ENCODE data around the gene CDH12.
"Not testable (repeated sequence)": the region's sequence is repeated elsewhere in the genome, so short reads cannot be mapped to it uniquely, and the experiment has no call there.

The CDH12 gene

GRCh38 chr5:22643356-22643755, 209.8 kb downstream of the CDH12 start:
- no peak for DNase-seq

- DNase-seq, result no peak
Measured at GRCh38 chr5:22631683-22632082, 221.5 kb downstream of the CDH12 start.

GRCh38 chr5:22627029-22627428, 226.1 kb downstream of the CDH12 start:
- DNase-seq, result no peak

- no peak for DNase-seq
Measured at GRCh38 chr5:22625451-22625850, 227.7 kb downstream of the CDH12 start.

- no peak for DNase-seq
Measured at GRCh38 chr5:22621084-22621483, 232.1 kb downstream of the CDH12 start.

- no peak for DNase-seq
Measured at GRCh38 chr5:22615964-22616363, 237.2 kb downstream of the CDH12 start.

- DNase-seq, result no peak
Measured at GRCh38 chr5:22614486-22615094, 238.6 kb downstream of the CDH12 start.

- no peak for DNase-seq
Measured at GRCh38 chr5:22612928-22613327, 240.2 kb downstream of the CDH12 start.

GRCh38 chr5:22611327-22611726, 241.8 kb downstream of the CDH12 start:
- no peak for DNase-seq

GRCh38 chr5:22607498-22607897, 245.6 kb downstream of the CDH12 start:
- not testable (repeated sequence) for DNase-seq

- DNase-seq, result no peak
Measured at GRCh38 chr5:22605473-22605872, 247.7 kb downstream of the CDH12 start.

- no peak for DNase-seq
Measured at GRCh38 chr5:22604711-22605110, 248.4 kb downstream of the CDH12 start.

GRCh38 chr5:22598796-22599195, 254.3 kb downstream of the CDH12 start:
- DNase-seq, result no peak

- DNase-seq, result no peak
Measured at GRCh38 chr5:22596404-22596970, 256.7 kb downstream of the CDH12 start.

GRCh38 chr5:22594491-22594890, 258.7 kb downstream of the CDH12 start:
- DNase-seq, result no peak

- no peak for DNase-seq
Measured at GRCh38 chr5:22593592-22593991, 259.6 kb downstream of the CDH12 start.

- DNase-seq, result no peak
Measured at GRCh38 chr5:22591461-22591860, 261.7 kb downstream of the CDH12 start.

GRCh38 chr5:22590677-22591268, 262.4 kb downstream of the CDH12 start:
- DNase-seq, result no peak

- DNase-seq, result no peak
Measured at GRCh38 chr5:22577711-22578110, 275.4 kb downstream of the CDH12 start.

- DNase-seq, result no peak
Measured at GRCh38 chr5:22577006-22577405, 276.1 kb downstream of the CDH12 start.

- no peak for DNase-seq
Measured at GRCh38 chr5:22572941-22573340, 280.2 kb downstream of the CDH12 start.

GRCh38 chr5:22567983-22568382, 285.2 kb downstream of the CDH12 start:
- no peak for DNase-seq

- no peak for DNase-seq
Measured at GRCh38 chr5:22560147-22560546, 293.0 kb downstream of the CDH12 start.

GRCh38 chr5:22557251-22557650, 295.9 kb downstream of the CDH12 start:
- no peak for DNase-seq

GRCh38 chr5:22554475-22554874, 298.7 kb downstream of the CDH12 start:
- DNase-seq, result no peak
